K562 (cell line): Measurements from ENCODE around the gene EHBP1L1. TPM values are rescaled to one million over a fixed set of nuclear protein-coding genes. Genes with fewer than 3 reads are reported as not detected.
A peak's percentile ranks its signal among the peaks of the same experiment; 100 is the strongest.

Experiments used
- ATAC-seq: fragments of 200-7000 bp; cut with Tn5 transposase; 3 replicates; pipeline ENCODE4 v1.9.1; 2020; ENCODE audit warnings: moderate library complexity
- BruUV-seq: library from RNA; stranded (reverse); fragments of 400-500 nt; replicated peaks from 2 replicates; lab custom pipeline; 2021; lab: Mats Ljungman, UMichigan
- CTCF ChIA-PET: fragments of 300-600 bp; formaldehyde crosslinking; extraction: SDS; loops from one replicate; lab custom pipeline; 2021; ENCODE audit warnings: low intra/inter-chr PET ratio; lab: Yijun Ruan, JAX
- POLR2A ChIA-PET: fragments of 300-600, 350-650 bp; sonication (Branson Sonifier 250); formaldehyde crosslinking; extraction: SDS; loops from one replicate; lab custom pipeline; 2021; ENCODE audit warnings: antibody characterized with exemption, inconsistent platforms; lab: Yijun Ruan, JAX
- DNase-seq, 4 experiments: peaks; one replicate each; pipeline versions ENCODE4 v3.0.0 to v3.0.0-alpha.2; 2011 to 2018; ENCODE audit warnings: low spot score in 3 of 4, mixed read lengths in 3 of 4; ENCODE audit errors: extremely low read depth in 1 of 4
- FAIRE-seq: peaks from 2 replicates; lab custom pipeline; 2011; peaks lifted over from hg19 to GRCh38; lab: Jason Lieb, UNC
- H2AFZ ChIP-seq: 2 replicates; pipeline ENCODE4 v1.6.0; 2011; ENCODE audit warnings: low read depth, low read length, control low read depth, inconsistent platforms
- H3K27ac ChIP-seq: fragments of 200-600 bp; 3 replicates; pipeline ENCODE4 v1.8.0; 2011; ENCODE audit warnings: low read depth, mild to moderate bottlenecking, control low read depth, inconsistent platforms, low read length, moderate library complexity, mixed read lengths; ENCODE audit errors: extremely low read depth
- H3K27me3 ChIP-seq, 2 experiments: fragments of 300-600 bp in 1 of 2; 2 replicates in 1 of 2; 3 replicates in 1 of 2; pipeline versions ENCODE4 v1.6.0 to v1.8.0; 2011; ENCODE audit warnings: inconsistent platforms in 2 of 2, low read length in 2 of 2, mild to moderate bottlenecking in 1 of 2, mixed read lengths in 1 of 2, moderate library complexity in 1 of 2; ENCODE audit not compliant: control insufficient read depth in 2 of 2, insufficient read depth in 2 of 2
- H3K36me3 ChIP-seq: fragments of 300-600 bp; 3 replicates; pipeline ENCODE4 v1.8.0; 2011; ENCODE audit warnings: mild to moderate bottlenecking, low read length, inconsistent platforms; ENCODE audit not compliant: control insufficient read depth, insufficient read depth
- H3K4me1 ChIP-seq, 2 experiments: fragments of 200-600 bp in 1 of 2; replicated peaks in 1 of 2; 2 replicates in 1 of 2; 3 replicates in 1 of 2; pipeline versions ENCODE4 v1.5.1 to v1.8.0; 2011; ENCODE audit warnings: inconsistent platforms in 2 of 2, low read length in 2 of 2, mild to moderate bottlenecking in 1 of 2, mixed read lengths in 1 of 2, moderate library complexity in 1 of 2; ENCODE audit not compliant: control insufficient read depth in 2 of 2, insufficient read depth in 2 of 2
- H3K4me2 ChIP-seq: 2 replicates; pipeline ENCODE4 v1.6.1; 2011; ENCODE audit warnings: low read length, control low read depth, inconsistent platforms, mixed read lengths; ENCODE audit not compliant: insufficient read depth
- H3K4me3 ChIP-seq: fragments of 200-600 bp; sonication (generic), shearing (Covaris generic); 2 replicates; pipeline ENCODE4 v1.5.1; 2016; ENCODE audit warnings: control low read depth, inconsistent platforms
- H3K79me2 ChIP-seq: fragments of 200-600 bp; 3 replicates; pipeline ENCODE4 v1.8.0; 2011; ENCODE audit warnings: low read length, inconsistent platforms; ENCODE audit not compliant: control insufficient read depth, insufficient read depth
- H3K9ac ChIP-seq, 2 experiments: 2 replicates each; pipeline versions ENCODE4 v1.6.0 to v1.6.1; 2011; ENCODE audit warnings: low read depth in 2 of 2, low read length in 2 of 2, control low read depth in 1 of 2, inconsistent platforms in 1 of 2, mild to moderate bottlenecking in 1 of 2, mixed read lengths in 1 of 2; ENCODE audit not compliant: insufficient read depth in 1 of 2
- H3K9me1 ChIP-seq: one replicate; pipeline ENCODE4 v1.6.0; 2011; ENCODE audit warnings: inconsistent platforms, mild to moderate bottlenecking, low read length, moderate library complexity; ENCODE audit not compliant: control insufficient read depth, insufficient read depth
- H3K9me3 ChIP-seq: replicated peaks from 2 replicates; pipeline ENCODE4 v1.5.1; 2011; ENCODE audit warnings: low read depth, low read length, inconsistent platforms; ENCODE audit not compliant: control insufficient read depth, insufficient read depth
- H4K20me1 ChIP-seq: replicated peaks from 2 replicates; pipeline ENCODE4 v1.6.1; 2011; ENCODE audit warnings: low read length, inconsistent platforms, mixed read lengths; ENCODE audit not compliant: control insufficient read depth, insufficient read depth
- ARID3A ChIP-seq: IDR thresholded peaks from 2 replicates; pipeline ENCODE4 v1.6.1; 2012; ENCODE audit warnings: low read depth, low read length, improper control_type of control experiment, borderline replicate concordance
- ARNT ChIP-seq, 2 experiments: fragments of 450-650 bp; IDR thresholded peaks; 2 replicates each; pipeline ENCODE4 v1.6.1; 2016; ENCODE audit warnings: mild to moderate bottlenecking in 1 of 2
- BHLHE40 ChIP-seq: IDR thresholded peaks from 2 replicates; pipeline ENCODE4 v1.6.1; 2011; ENCODE audit warnings: low read length, improper control_type of control experiment
- BRCA1 ChIP-seq, 2 experiments: fragments of 450-650 bp in 1 of 2; sonication (generic) in 1 of 2; formaldehyde crosslinking in 1 of 2; IDR thresholded peaks; 2 replicates each; pipeline versions ENCODE4 v1.5.0 to v1.6.1; 2017 to 2020; ENCODE audit warnings: mild to moderate bottlenecking in 1 of 2, missing genetic modification reagents in 1 of 2
- DEAF1 ChIP-seq: fragments of 450-650 bp; formaldehyde crosslinking; IDR thresholded peaks from 2 replicates; pipeline ENCODE4 v1.4.0; 2020; ENCODE audit warnings: mild to moderate bottlenecking, moderate library complexity
- HDGF ChIP-seq: fragments of 450-650 bp; IDR thresholded peaks from 2 replicates; pipeline ENCODE4 v1.6.1; 2016
- KLF16 ChIP-seq: IDR thresholded peaks from 2 replicates; pipeline ENCODE4 v1.6.1; 2016; ENCODE audit warnings: antibody characterized with exemption
- LARP7 ChIP-seq: fragments of 450-650 bp; IDR thresholded peaks from 2 replicates; pipeline ENCODE4 v1.6.1; 2016
- LCOR ChIP-seq: sonication (generic); formaldehyde crosslinking; IDR thresholded peaks from 2 replicates; pipeline ENCODE4 v1.8.0; 2022; ENCODE audit warnings: mild to moderate bottlenecking, missing genetic modification reagents
- MECOM ChIP-seq: fragments of 250-450 bp; sonication (Bioruptor Pico); IDR thresholded peaks from 2 replicates; pipeline ENCODE4 v1.8.0; 2022; ENCODE audit warnings: inconsistent platforms
- MED1 ChIP-seq: sonication (generic); formaldehyde crosslinking; IDR thresholded peaks from 2 replicates; pipeline ENCODE4 v1.8.1; 2023; ENCODE audit warnings: missing genetic modification reagents, borderline replicate concordance
- ZFP30 ChIP-seq: fragments of 250-450 bp; sonication (Bioruptor Pico); IDR thresholded peaks from 2 replicates; pipeline ENCODE4 v1.8.0; 2022; ENCODE audit warnings: moderate library complexity, mild to moderate bottlenecking, inconsistent platforms, borderline replicate concordance
- WGBS: fragments of 100-300 bp; shearing (Covaris generic); methylation state at CpG from one replicate; pipeline ENCODE4 v1.1.6; 2016; ENCODE audit warnings: low coverage, mixed read lengths; ENCODE audit not compliant: insufficient coverage; ENCODE audit errors: missing lambda C conversion rate; 5-methylcytosine and 5-hydroxymethylcytosine counted together
- in situ Hi-C: fragments of 300-500 bp; cut with MboI; formaldehyde crosslinking; loops from 4 replicates; pipeline ENCODE4 v1.15.0; 2018; ENCODE audit warnings: inconsistent platforms, mixed read lengths
- intact Hi-C: fragments of 100-400 bp; cut with micrococcal nuclease; formaldehyde crosslinking; loops from 2 replicates; pipeline ENCODE4 v1.14.2; 2022
- polyA plus RNA-seq, 8 experiments: library from polyadenylated mRNA; depleted of rRNA in 4 of 8; stranded (reverse) in 5 of 8; unstranded in 3 of 8; fragments of >200 nt; fragmentation: Nextera tagmentation in 2 of 8; fragmentation: Illumina TruSeq in 1 of 8; extraction: Ambion mirVana in 2 of 8; extraction: Trizol in 1 of 8; gene quantifications; 2 replicates each; pipeline versions ENCODE4 v1.2.1 to v1.2.3, GENCODE V29; 2011 to 2014; ENCODE audit warnings: inconsistent platforms in 1 of 8, missing spikeins in 1 of 8
- total RNA-seq, 7 experiments: library from RNA; depleted of rRNA in 6 of 7; stranded (reverse); fragments of >200 nt in 6 of 7; fragmentation: Illumina TruSeq in 2 of 7; extraction: Trizol in 2 of 7; gene quantifications; 2 replicates each; pipeline versions ENCODE4 v1.2.1 to v1.2.3, GENCODE V29; 2011 to 2021; ENCODE audit warnings: low replicate concordance in 1 of 7
- TF ChIP-seq, protein P1 (sequence below): fragments of 250-450 bp; sonication (Bioruptor Pico); IDR thresholded peaks from 2 replicates; pipeline ENCODE4 v1.5.0; 2020; ENCODE audit warnings: mild to moderate bottlenecking
- TF ChIP-seq, protein P2 (sequence below): fragments of 250-450 bp; sonication (Bioruptor Pico); IDR thresholded peaks from 2 replicates; pipeline ENCODE4 v1.8.0; 2022; ENCODE audit warnings: inconsistent platforms

EHBP1L1 gene
- total and polyA plus RNA-seq, 9 of the 15 experiments (the other 6 are each of a cell fraction or from before 2014, with no cell fraction given): 0.03 to 87.1 (median 26.3) TPM

GRCh38 chr11:65551572-65552387, 24.1 kb upstream of the EHBP1L1 start:
- no peak for FAIRE-seq
- ATAC-seq: peak; percentile 58
- no peaks in the 10 kb centered on the region for H3K79me2 ChIP-seq
- H3K4me1 ChIP-seq: peaks cover 48 to 84% of the 10 kb centered on the region in 2 experiments
- no TSS peak for BruUV-seq
- no peak overlapping the region for H2AFZ ChIP-seq
- no peaks in the 10 kb centered on the region for H3K36me3 ChIP-seq
- H3K9ac ChIP-seq: peak overlapping the region in 1 of 2 experiments; percentile 43; a peak in 1 of 4 replicates
- ChIA-PET POLR2A (interaction anchor here (0.6 to 2.8 kb wide), 11 partner anchors 10 to 241 kb away, joined by 3 to 16 read pairs (median 4); partner anchors contain the start of gene MALAT1), CTCF (no interaction called here)
- H3K4me3 ChIP-seq: no peak overlapping the region
- 56% methylated on average over 15 of the region's 17 CpGs for WGBS
- no peaks in the 10 kb centered on the region for H3K9me1 ChIP-seq
- intact Hi-C loops: no loop called here
- 0 out of 2 replicates have a peak, but pooled peaks cover 8% of the 10 kb centered on the region for H4K20me1 ChIP-seq
- H3K27ac ChIP-seq: peak overlapping the region; percentile 37; the same call in 1 of the 3 replicates
- in situ Hi-C loops: no loop called here
- DNase-seq: peak in 3 of 4 experiments; percentile 46 to 79 (median 54)
- H3K9me3 ChIP-seq: no peaks in the 10 kb centered on the region
- H3K27me3 ChIP-seq: no peaks in the 10 kb centered on the region
- peak overlapping the region; percentile 72 for H3K4me2 ChIP-seq
- TF ChIP-seq ARNT (IDR thresholded peaks at IDR 0.05) (0 out of 4 replicates have a peak, but pooled peaks of 1 of the 2 experiments have one; percentile 19), DEAF1 (CRISPR knock-in tag) (no peak), MECOM (CRISPR knock-in tag) (no peak), ZFP30 (no peak), MED1 (no peak), BRCA1 (IDR thresholded peaks at IDR 0.05) (no peak), BRCA1 (CRISPR knock-in tag; IDR thresholded peaks at IDR 0.05) (no peak), LCOR (CRISPR knock-in tag) (no peak), ARID3A (no peak), HDGF (0 out of 2 replicates have a peak, but pooled peaks have one; percentile 19), BHLHE40 (no peak), KLF16 (no peak; the same call in 1 of the 2 replicates), LARP7 (peak; percentile 85; the same call in 1 of the 2 replicates)
- TF ChIP-seq, protein P1, sequence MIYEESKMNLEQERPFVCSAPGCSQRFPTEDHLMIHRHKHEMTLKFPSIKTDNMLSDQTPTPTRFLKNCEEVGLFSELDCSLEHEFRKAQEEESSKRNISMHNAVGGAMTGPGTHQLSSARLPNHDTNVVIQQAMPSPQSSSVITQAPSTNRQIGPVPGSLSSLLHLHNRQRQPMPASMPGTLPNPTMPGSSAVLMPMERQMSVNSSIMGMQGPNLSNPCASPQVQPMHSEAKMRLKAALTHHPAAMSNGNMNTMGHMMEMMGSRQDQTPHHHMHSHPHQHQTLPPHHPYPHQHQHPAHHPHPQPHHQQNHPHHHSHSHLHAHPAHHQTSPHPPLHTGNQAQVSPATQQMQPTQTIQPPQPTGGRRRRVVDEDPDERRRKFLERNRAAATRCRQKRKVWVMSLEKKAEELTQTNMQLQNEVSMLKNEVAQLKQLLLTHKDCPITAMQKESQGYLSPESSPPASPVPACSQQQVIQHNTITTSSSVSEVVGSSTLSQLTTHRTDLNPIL (CRISPR knock-in tag): no peak
- TF ChIP-seq, protein P2, sequence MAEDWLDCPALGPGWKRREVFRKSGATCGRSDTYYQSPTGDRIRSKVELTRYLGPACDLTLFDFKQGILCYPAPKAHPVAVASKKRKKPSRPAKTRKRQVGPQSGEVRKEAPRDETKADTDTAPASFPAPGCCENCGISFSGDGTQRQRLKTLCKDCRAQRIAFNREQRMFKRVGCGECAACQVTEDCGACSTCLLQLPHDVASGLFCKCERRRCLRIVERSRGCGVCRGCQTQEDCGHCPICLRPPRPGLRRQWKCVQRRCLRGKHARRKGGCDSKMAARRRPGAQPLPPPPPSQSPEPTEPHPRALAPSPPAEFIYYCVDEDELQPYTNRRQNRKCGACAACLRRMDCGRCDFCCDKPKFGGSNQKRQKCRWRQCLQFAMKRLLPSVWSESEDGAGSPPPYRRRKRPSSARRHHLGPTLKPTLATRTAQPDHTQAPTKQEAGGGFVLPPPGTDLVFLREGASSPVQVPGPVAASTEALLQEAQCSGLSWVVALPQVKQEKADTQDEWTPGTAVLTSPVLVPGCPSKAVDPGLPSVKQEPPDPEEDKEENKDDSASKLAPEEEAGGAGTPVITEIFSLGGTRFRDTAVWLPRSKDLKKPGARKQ (CRISPR knock-in tag): no peak
